ENCODE data around the gene HPSE2. TPM values are rescaled to one million over a fixed set of nuclear protein-coding genes. Genes with fewer than 3 reads are reported as not detected.

The HPSE2 gene
- total RNA-seq, 1 experiment from 2014 or later: not detected

GRCh38 chr10:98587156-98587837 is 648.4 kb downstream of the HPSE2 start:
- H3K27me3 ChIP-seq (ENCODE audit: insufficient read depth, low read depth): peaks cover 4% of the 10 kb centered on the region
- no peak overlapping the region for H3K4me3 ChIP-seq
- no peaks in the 10 kb centered on the region for H3K9me2 ChIP-seq (ENCODE audit: insufficient read depth)
- POLR2A ChIA-PET (ENCODE audit: unreplicated experiment): no interaction called here
- no peak overlapping the region for H2AFZ ChIP-seq
- no peak for DNase-seq
- no peaks in the 10 kb centered on the region for H3K36me3 ChIP-seq (ENCODE audit: low read depth)
- no peaks in the 10 kb centered on the region for H3K9me3 ChIP-seq (ENCODE audit: insufficient read depth, low read depth)
- no peak overlapping the region for H3K27ac ChIP-seq
- CTCF ChIA-PET: no interaction called here
- no TSS peak for BruUV-seq (replicated peaks)
- no peaks in the 10 kb centered on the region for H3K79me2 ChIP-seq (ENCODE audit: low read depth)
- H4K20me1 ChIP-seq (ENCODE audit: insufficient read depth): no peaks in the 10 kb centered on the region
- no peak overlapping the region for H3K4me2 ChIP-seq
- no peak for TF ChIP-seq EZH2 (IDR thresholded peaks at IDR 0.05; ENCODE audit: low read depth)
- no peak for TF ChIP-seq CTCF (conservative IDR thresholded peaks at IDR 0.05)
- intact Hi-C loops (cut with micrococcal nuclease; ENCODE audit: unreplicated experiment): no loop called here
- no peaks in the 10 kb centered on the region for H3K4me1 ChIP-seq (replicated peaks; ENCODE audit: insufficient read depth)
- no peaks in the 10 kb centered on the region for H3F3A ChIP-seq (ENCODE audit: insufficient read depth, low read depth)

GRCh38 chr10:98586096-98586495 is 649.6 kb downstream of the HPSE2 start:
- H3K27me3 ChIP-seq (ENCODE audit: insufficient read depth, low read depth): peaks cover 4% of the 10 kb centered on the region
- no peaks in the 10 kb centered on the region for H3K4me1 ChIP-seq (replicated peaks; ENCODE audit: insufficient read depth)
- no peaks in the 10 kb centered on the region for H3F3A ChIP-seq (ENCODE audit: insufficient read depth, low read depth)
- no peaks in the 10 kb centered on the region for H3K36me3 ChIP-seq (ENCODE audit: low read depth)
- H4K20me1 ChIP-seq (ENCODE audit: insufficient read depth): no peaks in the 10 kb centered on the region
- intact Hi-C loops (cut with micrococcal nuclease; ENCODE audit: unreplicated experiment): no loop called here
- no peaks in the 10 kb centered on the region for H3K9me2 ChIP-seq (ENCODE audit: insufficient read depth)
- H3K4me2 ChIP-seq: no peak overlapping the region
- no peak for DNase-seq
- ChIA-PET CTCF (no interaction called here), POLR2A (ENCODE audit: unreplicated experiment) (no interaction called here)
- no peak overlapping the region for H2AFZ ChIP-seq
- no peak overlapping the region for H3K4me3 ChIP-seq
- no peaks in the 10 kb centered on the region for H3K9me3 ChIP-seq (ENCODE audit: insufficient read depth, low read depth)
- no peak for TF ChIP-seq CTCF (conservative IDR thresholded peaks at IDR 0.05)
- no peak for TF ChIP-seq EZH2 (IDR thresholded peaks at IDR 0.05; ENCODE audit: low read depth)
- H3K79me2 ChIP-seq (ENCODE audit: low read depth): no peaks in the 10 kb centered on the region
- no peak overlapping the region for H3K27ac ChIP-seq
- BruUV-seq (replicated peaks): no TSS peak

- Histone ChIP-seq H3K36me3 (ENCODE audit: low read depth) (no peaks in the 10 kb centered on the region), H3K9me3 (ENCODE audit: insufficient read depth, low read depth) (no peaks in the 10 kb centered on the region), H2AFZ (no peak overlapping the region), H3F3A (ENCODE audit: insufficient read depth, low read depth) (no peaks in the 10 kb centered on the region), H3K27me3 (ENCODE audit: insufficient read depth, low read depth) (peaks cover 4% of the 10 kb centered on the region; the same call in 1 of the 2 replicates), H3K79me2 (ENCODE audit: low read depth) (no peaks in the 10 kb centered on the region), H4K20me1 (ENCODE audit: insufficient read depth) (no peaks in the 10 kb centered on the region), H3K4me3 (no peak overlapping the region), H3K9me2 (ENCODE audit: insufficient read depth) (no peaks in the 10 kb centered on the region), H3K4me2 (no peak overlapping the region), H3K4me1 (replicated peaks; ENCODE audit: insufficient read depth) (no peaks in the 10 kb centered on the region), H3K27ac (no peak overlapping the region)
- no peak for DNase-seq
- no TSS peak for BruUV-seq (replicated peaks)
- POLR2A ChIA-PET (ENCODE audit: unreplicated experiment): no interaction called here
- intact Hi-C loops (cut with micrococcal nuclease; ENCODE audit: unreplicated experiment): no loop called here
- CTCF ChIA-PET: no interaction called here
- TF ChIP-seq CTCF (conservative IDR thresholded peaks at IDR 0.05): no peak
- no peak for TF ChIP-seq EZH2 (IDR thresholded peaks at IDR 0.05; ENCODE audit: low read depth)
Measured at GRCh38 chr10:98582363-98582762, 653.3 kb downstream of the HPSE2 start.

Data from PC-9 (cell line).